Gastrocnemius medialis (tissue), 4 donors: ENCODE results near the gene TNS3. TPM values are rescaled to one million over a fixed set of nuclear protein-coding genes. Genes with fewer than 3 reads are reported as not detected.

Experiments
- ATAC-seq, 2 donors: fragments of 150-250 bp; one replicate each; pipeline ENCODE4 v1.9.1; 2016
- DNase-seq, 2 donors: peaks; one replicate each; pipeline ENCODE4 v3.0.0-alpha.2; 2019
- H3K27ac ChIP-seq, 4 donors: fragments of 200-600 bp; sonication (generic); 1 replicate in 1 of 4; 2 replicates in 3 of 4; pipeline ENCODE4 v1.5.1; 2016 to 2018; ENCODE audit warnings: mild to moderate bottlenecking in 2 of 4, moderate library complexity in 1 of 4
- H3K27me3 ChIP-seq, 3 donors: fragments of 200-600 bp; sonication (generic) in 2 of 3; 1 replicate in 1 of 3; 2 replicates in 2 of 3; pipeline versions ENCODE4 v1.5.1 to v1.6.0; 2016 to 2019; ENCODE audit warnings: mild to moderate bottlenecking in 1 of 3, moderate library complexity in 1 of 3
- H3K36me3 ChIP-seq, 2 donors: fragments of 200-600 bp; sonication (generic) in 1 of 2; one replicate each; pipeline ENCODE4 v1.5.1; 2017 to 2018
- H3K4me1 ChIP-seq, 2 donors: fragments of 200-600 bp; sonication (generic) in 1 of 2; one replicate each; pipeline ENCODE4 v1.5.1; 2016 to 2017; ENCODE audit warnings: mild to moderate bottlenecking in 2 of 2
- H3K4me3 ChIP-seq, 4 donors: fragments of 200-600 bp; sonication (generic) in 3 of 4; 1 replicate in 1 of 4; 2 replicates in 3 of 4; pipeline ENCODE4 v1.5.1; 2016 to 2019; ENCODE audit warnings: mild to moderate bottlenecking in 2 of 4
- H3K9me3 ChIP-seq, 3 donors: fragments of 200-600 bp; sonication (generic) in 2 of 3; 1 replicate in 1 of 3; 2 replicates in 2 of 3; pipeline ENCODE4 v1.5.1; 2016 to 2019
- POLR2A ChIP-seq, 2 donors: fragments of 450-650 bp; IDR thresholded peaks; one replicate each; pipeline ENCODE4 v1.6.1; 2017; ENCODE audit warnings: antibody characterized with exemption in 2 of 2, mild to moderate bottlenecking in 2 of 2, moderate library complexity in 2 of 2
- in situ Hi-C, 4 donors: fragments of 200-750 bp; cut with MboI; loops; one replicate each; pipeline versions ENCODE4 v1.15.0 to v1.8.0; 2017; ENCODE audit warnings: low sequenced_read_pairs in 4 of 4
- intact Hi-C: fragments of 100-400 bp; cut with DNase I; formaldehyde crosslinking; loops from one replicate; pipeline ENCODE4 v1.15.1; 2023; ENCODE audit warnings: low total_unique reads
- total RNA-seq, 4 donors: library from RNA; depleted of rRNA; stranded (reverse); fragments of >200 nt; gene quantifications; one replicate each; pipeline versions ENCODE4 v1.1.0 to v1.2.3, GENCODE V29; 2016
- TF ChIP-seq, protein P1 (sequence below), 5 experiments: fragments of 450-650 bp in 3 of 5; fragments of 200-600 bp in 2 of 5; sonication (generic) in 2 of 5; IDR thresholded peaks in 4 of 5; conservative IDR thresholded peaks in 1 of 5; 1 replicate in 4 of 5; 2 replicates in 1 of 5; pipeline ENCODE4 v1.5.1; 2016 to 2019; ENCODE audit warnings: antibody characterized with exemption in 5 of 5, mild to moderate bottlenecking in 3 of 5, moderate library complexity in 3 of 5

Gene TNS3
- total RNA-seq, 4 donors from 2014 or later = 39.4 to 64.3 (median 50.5) TPM

DNA sequence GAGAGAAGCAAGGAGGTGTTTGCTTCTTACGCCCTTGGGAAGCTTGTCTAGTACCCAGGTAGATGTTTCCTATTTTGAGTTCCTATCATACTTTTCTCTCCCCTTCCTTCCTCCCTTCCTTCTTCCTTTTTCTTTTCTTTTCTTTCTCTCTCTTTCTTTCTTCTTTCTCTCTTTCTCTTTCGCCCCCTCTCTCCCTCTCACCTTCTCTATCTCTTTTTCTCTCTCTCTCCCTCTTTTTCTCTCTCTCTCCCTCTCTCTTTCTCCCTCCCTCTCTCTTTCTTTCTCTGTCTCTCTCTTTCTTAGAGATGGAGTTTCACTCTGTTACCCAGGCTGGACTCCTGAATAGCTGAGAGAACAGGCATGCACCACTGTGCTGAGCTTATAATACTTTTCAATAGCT is 322.2 kb downstream of the TNS3 start:
- Histone ChIP-seq H3K36me3 (no peaks in the 10 kb centered on the region), H3K9me3 (no peaks in the 10 kb centered on the region), H3K27me3 (no peaks in the 10 kb centered on the region), H3K27ac (no peak overlapping the region), H3K4me3 (no peak overlapping the region), H3K4me1 (peaks cover 3 to 5% of the 10 kb centered on the region in 2 donors)
- DNase-seq = no peak
- TF ChIP-seq, protein P1, sequence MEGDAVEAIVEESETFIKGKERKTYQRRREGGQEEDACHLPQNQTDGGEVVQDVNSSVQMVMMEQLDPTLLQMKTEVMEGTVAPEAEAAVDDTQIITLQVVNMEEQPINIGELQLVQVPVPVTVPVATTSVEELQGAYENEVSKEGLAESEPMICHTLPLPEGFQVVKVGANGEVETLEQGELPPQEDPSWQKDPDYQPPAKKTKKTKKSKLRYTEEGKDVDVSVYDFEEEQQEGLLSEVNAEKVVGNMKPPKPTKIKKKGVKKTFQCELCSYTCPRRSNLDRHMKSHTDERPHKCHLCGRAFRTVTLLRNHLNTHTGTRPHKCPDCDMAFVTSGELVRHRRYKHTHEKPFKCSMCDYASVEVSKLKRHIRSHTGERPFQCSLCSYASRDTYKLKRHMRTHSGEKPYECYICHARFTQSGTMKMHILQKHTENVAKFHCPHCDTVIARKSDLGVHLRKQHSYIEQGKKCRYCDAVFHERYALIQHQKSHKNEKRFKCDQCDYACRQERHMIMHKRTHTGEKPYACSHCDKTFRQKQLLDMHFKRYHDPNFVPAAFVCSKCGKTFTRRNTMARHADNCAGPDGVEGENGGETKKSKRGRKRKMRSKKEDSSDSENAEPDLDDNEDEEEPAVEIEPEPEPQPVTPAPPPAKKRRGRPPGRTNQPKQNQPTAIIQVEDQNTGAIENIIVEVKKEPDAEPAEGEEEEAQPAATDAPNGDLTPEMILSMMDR (IDR thresholded peaks at IDR 0.05 in 4 of 5, conservative IDR thresholded peaks at IDR 0.05 in 1 of 5) = no peak
- no peak for TF ChIP-seq POLR2A (IDR thresholded peaks at IDR 0.05)
- ATAC-seq = no peak
- intact Hi-C loops = loop anchor here (10.0 kb wide), 1 partner anchor 485 kb away; no protein-coding TSS in a partner anchor
- in situ Hi-C loops = loop anchor here (5.0 to 25.0 kb wide), 6 partner anchors 175 to 1342 kb away; no protein-coding TSS in a partner anchor

GRCh38 chr7:47258798-47259197 is 323.1 kb downstream of the TNS3 start:
- H3K27me3 ChIP-seq = no peaks in the 10 kb centered on the region
- H3K4me1 ChIP-seq = peaks cover 9 to 10% of the 10 kb centered on the region in 2 donors
- no peaks in the 10 kb centered on the region for H3K9me3 ChIP-seq
- H3K4me3 ChIP-seq = no peak overlapping the region
- no peak for TF ChIP-seq POLR2A (IDR thresholded peaks at IDR 0.05)
- TF ChIP-seq, protein P1 (IDR thresholded peaks at IDR 0.05 in 4 of 5, conservative IDR thresholded peaks at IDR 0.05 in 1 of 5) = no peak
- DNase-seq (no peak), ATAC-seq (no peak)
- in situ Hi-C loops = loop anchor here in 2 of 4 donors (5.0 to 25.0 kb wide), 2 partner anchors 179 to 1341 kb away; no protein-coding TSS in a partner anchor
- no peak overlapping the region for H3K27ac ChIP-seq
- intact Hi-C loops = loop anchor here (10.0 kb wide), 1 partner anchor 484 kb away; no protein-coding TSS in a partner anchor
- H3K36me3 ChIP-seq = no peaks in the 10 kb centered on the region

- intact Hi-C loops (loop anchor here (10.0 kb wide), 1 partner anchor 481 kb away; no protein-coding TSS in a partner anchor), in situ Hi-C loops (loop anchor here in 2 of 4 donors (5.0 to 25.0 kb wide), 2 partner anchors 181 to 1339 kb away; no protein-coding TSS in a partner anchor)
- no peaks in the 10 kb centered on the region for H3K9me3 ChIP-seq
- H3K27ac ChIP-seq = no peak overlapping the region
- H3K4me3 ChIP-seq = no peak overlapping the region
- H3K36me3 ChIP-seq = no peaks in the 10 kb centered on the region
- H3K4me1 ChIP-seq = peaks cover 16 to 17% of the 10 kb centered on the region in 2 donors
- DNase-seq (no peak), ATAC-seq (no peak)
- TF ChIP-seq, protein P1 (IDR thresholded peaks at IDR 0.05 in 4 of 5, conservative IDR thresholded peaks at IDR 0.05 in 1 of 5) = no peak
- TF ChIP-seq POLR2A (IDR thresholded peaks at IDR 0.05) = no peak
- H3K27me3 ChIP-seq = no peaks in the 10 kb centered on the region
Measured at GRCh38 chr7:47256016-47256415, 325.9 kb downstream of the TNS3 start.

DNA sequence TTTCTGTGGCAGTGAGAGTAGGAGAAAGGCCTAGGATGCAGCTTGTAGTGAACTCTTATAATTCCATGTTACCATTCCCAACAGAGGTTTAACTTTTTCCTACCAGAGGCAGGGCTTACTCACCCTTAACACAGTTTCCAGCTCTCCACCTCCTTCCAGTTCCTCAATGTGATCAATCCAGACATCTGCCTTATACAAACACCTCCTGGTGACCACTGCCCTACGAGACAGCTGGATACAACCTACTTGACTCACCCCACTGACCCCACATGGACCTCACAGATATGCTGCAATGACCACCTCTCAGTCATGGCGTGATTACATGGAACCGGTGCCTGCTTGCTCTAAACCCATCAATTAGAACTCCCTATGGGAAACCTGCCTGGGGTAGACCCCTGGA is 326.5 kb downstream of the TNS3 start:
- Histone ChIP-seq H3K4me1 (peaks cover 16 to 17% of the 10 kb centered on the region in 2 donors), H3K36me3 (no peaks in the 10 kb centered on the region), H3K27me3 (no peaks in the 10 kb centered on the region), H3K27ac (no peak overlapping the region), H3K4me3 (no peak overlapping the region), H3K9me3 (no peaks in the 10 kb centered on the region)
- in situ Hi-C loops = loop anchor here in 2 of 4 donors (5.0 to 25.0 kb wide), 2 partner anchors 182 to 1338 kb away; no protein-coding TSS in a partner anchor
- ATAC-seq (no peak), DNase-seq (no peak)
- TF ChIP-seq, protein P1 (IDR thresholded peaks at IDR 0.05 in 4 of 5, conservative IDR thresholded peaks at IDR 0.05 in 1 of 5) = no peak
- no peak for TF ChIP-seq POLR2A (IDR thresholded peaks at IDR 0.05)
- intact Hi-C loops = loop anchor here (2.0 to 10.0 kb wide), 2 partner anchors 481 to 1333 kb away; no protein-coding TSS in a partner anchor
